ENCODE measurements around the gene DEDD.

DNA sequence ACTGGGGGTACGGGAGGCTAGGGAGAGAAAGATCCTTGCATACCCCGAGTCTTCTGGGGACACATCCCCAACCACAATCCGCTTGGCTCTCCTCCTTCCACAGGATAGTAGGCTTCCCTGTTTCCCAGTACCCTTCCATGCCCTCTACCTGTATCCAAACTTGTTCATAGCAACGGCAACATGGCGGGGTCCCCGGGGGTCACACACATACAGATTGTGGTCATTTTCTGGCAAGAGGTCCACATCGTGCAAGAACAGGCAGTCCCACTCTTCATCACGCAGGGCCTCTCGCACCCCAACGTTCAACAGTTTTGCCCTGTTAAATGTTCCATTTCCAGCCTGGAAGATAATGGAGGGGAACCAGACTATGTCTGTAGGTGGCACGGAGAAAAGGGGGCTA lies 41.2 kb upstream of the DEDD start:
- TF ChIP-seq CTCF (conservative IDR thresholded peaks at IDR 0.05; ENCODE audit: low read depth, low read length) (no peak), EZH2phosphoT487 (IDR thresholded peaks at IDR 0.05; ENCODE audit: borderline replicate concordance, low read length) (no peak)

Data from PC-3 (cell line).